Erythroblast (primary cell): ENCODE data around the gene HOXA13.

Source experiments
- GATA1 ChIP-seq: IDR thresholded peaks from 2 replicates; pipeline ENCODE4 v1.6.1; 2011; ENCODE audit warnings: low read depth, mild to moderate bottlenecking, control low read depth, low read length, moderate library complexity
- POLR2A ChIP-seq: IDR thresholded peaks from 2 replicates; pipeline ENCODE4 v1.6.1; 2011; ENCODE audit warnings: mild to moderate bottlenecking, low read length

- TF ChIP-seq POLR2A = no peak
- TF ChIP-seq GATA1 = no peak
These were observed 3.6 kb downstream of the HOXA13 start for GRCh38 chr7:27196287-27196767.
